Natural killer cell (primary cell): Measurements from ENCODE around the gene ERI2. TPM values are rescaled to one million over a fixed set of nuclear protein-coding genes. Genes with fewer than 3 reads are reported as not detected.
A peak's percentile ranks its signal among the peaks of the same experiment; 100 is the strongest.

Experiments
- ATAC-seq, 3 donors: fragments of 150-1000 bp in 2 of 3; fragments of 200-7000 bp in 1 of 3; cut with Tn5 transposase; 1 replicate in 1 of 3; 2 replicates in 2 of 3; pipeline ENCODE4 v1.10.0; 2021; ENCODE audit warnings: mild to moderate bottlenecking in 2 of 3, moderate library complexity in 2 of 3
- DNase-seq, 2 donors: peaks; one replicate each; pipeline versions ENCODE4 v3.0.0 to v3.0.0-alpha.2; 2013 to 2021; ENCODE audit warnings: mixed read lengths in 1 of 2
- H3K27ac ChIP-seq: one replicate; pipeline ENCODE4 v1.5.1; 2013; ENCODE audit warnings: mild to moderate bottlenecking, low read length
- H3K27me3 ChIP-seq: one replicate; pipeline ENCODE4 v1.6.1; 2013; ENCODE audit warnings: low read length; ENCODE audit not compliant: control insufficient read depth, insufficient read depth
- H3K36me3 ChIP-seq: one replicate; pipeline ENCODE4 v1.6.1; 2013; ENCODE audit warnings: low read length; ENCODE audit not compliant: control insufficient read depth, insufficient read depth
- H3K4me1 ChIP-seq: one replicate; pipeline ENCODE4 v1.6.1; 2013; ENCODE audit warnings: low read length; ENCODE audit not compliant: control insufficient read depth, insufficient read depth
- H3K4me3 ChIP-seq: one replicate; pipeline ENCODE4 v1.5.1; 2013; ENCODE audit warnings: low read length
- H3K9me3 ChIP-seq: one replicate; pipeline ENCODE4 v1.6.1; 2013; ENCODE audit warnings: low read length; ENCODE audit not compliant: control insufficient read depth, insufficient read depth
- H3K27ac Mint-ChIP-seq, 2 donors: one replicate each; pipeline ENCODE4 v1.8.0; 2022; ENCODE audit warnings: mild to moderate bottlenecking in 2 of 2, mixed read lengths in 2 of 2, moderate library complexity in 1 of 2
- H3K27me3 Mint-ChIP-seq, 2 donors: one replicate each; pipeline ENCODE4 v1.8.0; 2022; ENCODE audit warnings: low read depth in 2 of 2, mixed read lengths in 2 of 2
- H3K36me3 Mint-ChIP-seq: one replicate; pipeline ENCODE4 v1.8.0; 2022; ENCODE audit warnings: mixed read lengths
- H3K4me1 Mint-ChIP-seq, 2 donors: one replicate each; pipeline ENCODE4 v1.8.0; 2022; ENCODE audit warnings: mixed read lengths in 2 of 2
- H3K4me3 Mint-ChIP-seq: one replicate; pipeline ENCODE4 v1.8.0; 2022; ENCODE audit warnings: mild to moderate bottlenecking, moderate library complexity, mixed read lengths
- H3K9me3 Mint-ChIP-seq, 2 donors: one replicate each; pipeline ENCODE4 v1.8.0; 2022; ENCODE audit warnings: mixed read lengths in 2 of 2
- WGBS: methylation state at CpG from one replicate; pipeline ENCODE4 v1.1.7; 2013; ENCODE audit warnings: missing lambda C conversion rate; ENCODE audit not compliant: insufficient coverage; 5-methylcytosine and 5-hydroxymethylcytosine counted together
- intact Hi-C: fragments of 100-400 bp; cut with micrococcal nuclease; formaldehyde crosslinking; loops from one replicate; pipeline ENCODE4 v1.14.2; 2022
- total RNA-seq, 4 donors: library from RNA; stranded (reverse); fragments of 120-200 nt in 1 of 4; gene quantifications; one replicate each; pipeline versions ENCODE4 v1.2.3 to v1.2.4, GENCODE V29; 2013 to 2022
- TF ChIP-seq, protein P1 (sequence below): fragments of 200-600 bp; IDR thresholded peaks from one replicate; pipeline ENCODE4 v1.8.0; 2022; ENCODE audit warnings: antibody characterized with exemption

The ERI2 gene
- total RNA-seq, 3 donors from 2014 or later (not counting 1 experiment from before 2014, with no cell fraction given), result 2.4 to 3.5 (median 2.8) TPM

DNA sequence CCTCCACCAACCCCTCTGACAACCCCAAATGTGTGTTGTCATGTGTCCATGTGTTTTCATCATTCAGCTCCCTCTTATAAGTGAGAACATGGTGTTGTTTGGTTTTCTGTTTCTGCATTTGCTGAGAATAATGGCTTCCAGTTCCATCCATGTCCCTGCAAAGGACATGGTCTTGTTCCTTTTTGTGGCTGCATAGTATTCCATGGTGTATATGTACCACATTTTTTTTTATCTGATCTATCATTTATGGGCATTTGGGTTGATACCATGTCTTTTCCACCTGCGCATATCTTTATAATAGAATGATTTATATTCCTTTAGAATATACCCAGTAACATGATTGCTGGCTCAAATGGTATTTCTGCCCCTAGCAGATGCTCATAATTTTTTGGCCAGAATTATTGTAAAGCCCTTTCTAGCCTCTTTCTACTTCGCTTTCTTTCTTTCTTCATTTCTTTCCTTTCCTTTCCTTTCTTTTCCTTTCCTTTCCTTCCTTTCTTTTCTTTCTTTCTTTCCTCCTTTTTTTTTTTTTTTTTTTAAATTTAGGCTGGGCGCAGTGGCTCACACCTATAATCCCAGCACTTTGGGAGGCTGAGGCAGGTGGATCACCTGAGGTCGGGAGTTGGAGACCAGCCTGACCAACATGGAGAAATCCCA lies 12.8 kb upstream of the ERI2 start:
- Mint-ChIP-seq H3K9me3 (no peaks in the 10 kb centered on the region), H3K4me1 (peaks cover 0 to 7% of the 10 kb centered on the region in 2 donors), H3K27ac (no peak overlapping the region), H3K4me3 (no peak overlapping the region), H3K27me3 (no peaks in the 10 kb centered on the region), H3K36me3 (no peaks in the 10 kb centered on the region)
- H3K9me3 ChIP-seq, result no peaks in the 10 kb centered on the region
- WGBS, result 97% methylated on average over 2 of the region's 4 CpGs
- H3K4me3 ChIP-seq, result no peak overlapping the region
- no peak overlapping the region for H3K27ac ChIP-seq
- no peaks in the 10 kb centered on the region for H3K4me1 ChIP-seq
- no peaks in the 10 kb centered on the region for H3K27me3 ChIP-seq
- TF ChIP-seq, protein P1, sequence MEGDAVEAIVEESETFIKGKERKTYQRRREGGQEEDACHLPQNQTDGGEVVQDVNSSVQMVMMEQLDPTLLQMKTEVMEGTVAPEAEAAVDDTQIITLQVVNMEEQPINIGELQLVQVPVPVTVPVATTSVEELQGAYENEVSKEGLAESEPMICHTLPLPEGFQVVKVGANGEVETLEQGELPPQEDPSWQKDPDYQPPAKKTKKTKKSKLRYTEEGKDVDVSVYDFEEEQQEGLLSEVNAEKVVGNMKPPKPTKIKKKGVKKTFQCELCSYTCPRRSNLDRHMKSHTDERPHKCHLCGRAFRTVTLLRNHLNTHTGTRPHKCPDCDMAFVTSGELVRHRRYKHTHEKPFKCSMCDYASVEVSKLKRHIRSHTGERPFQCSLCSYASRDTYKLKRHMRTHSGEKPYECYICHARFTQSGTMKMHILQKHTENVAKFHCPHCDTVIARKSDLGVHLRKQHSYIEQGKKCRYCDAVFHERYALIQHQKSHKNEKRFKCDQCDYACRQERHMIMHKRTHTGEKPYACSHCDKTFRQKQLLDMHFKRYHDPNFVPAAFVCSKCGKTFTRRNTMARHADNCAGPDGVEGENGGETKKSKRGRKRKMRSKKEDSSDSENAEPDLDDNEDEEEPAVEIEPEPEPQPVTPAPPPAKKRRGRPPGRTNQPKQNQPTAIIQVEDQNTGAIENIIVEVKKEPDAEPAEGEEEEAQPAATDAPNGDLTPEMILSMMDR, result no peak
- no peak for DNase-seq
- ATAC-seq, result no peak
- no peaks in the 10 kb centered on the region for H3K36me3 ChIP-seq
- intact Hi-C loops, result no loop called here

DNA sequence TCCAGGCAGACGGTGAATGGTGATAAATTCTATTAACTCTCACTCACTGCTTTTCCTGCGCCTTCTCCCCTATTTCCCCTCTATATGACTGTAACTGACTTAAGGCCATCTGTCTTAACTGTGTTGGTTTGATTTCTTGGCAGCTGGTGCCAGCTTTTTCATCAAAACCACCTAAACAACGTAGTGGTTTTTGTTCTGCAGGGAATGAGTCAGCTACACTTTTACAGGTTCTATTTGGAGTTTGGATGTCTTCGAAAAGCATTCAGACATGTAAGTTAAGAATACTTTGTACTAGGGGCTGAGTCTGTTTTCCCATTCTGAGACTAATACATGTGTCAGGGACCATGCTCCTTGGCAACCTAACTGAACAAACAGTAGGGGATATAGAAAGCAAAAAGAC lies 8.5 kb upstream of the ERI2 start:
- Histone ChIP-seq H3K36me3 (no peaks in the 10 kb centered on the region), H3K9me3 (no peaks in the 10 kb centered on the region), H3K27me3 (no peaks in the 10 kb centered on the region), H3K4me3 (no peak overlapping the region), H3K4me1 (no peaks in the 10 kb centered on the region), H3K27ac (no peak overlapping the region)
- Mint-ChIP-seq H3K27ac (peak overlapping the region in 1 of 2 donors; percentile 30), H3K4me3 (no peak overlapping the region), H3K36me3 (no peaks in the 10 kb centered on the region), H3K9me3 (no peaks in the 10 kb centered on the region), H3K27me3 (no peaks in the 10 kb centered on the region), H3K4me1 (peaks cover 7 to 8% of the 10 kb centered on the region in 2 donors)
- 71% methylated on average over 3 of the region's 4 CpGs for WGBS
- intact Hi-C loops, result no loop called here
- TF ChIP-seq, protein P1, result no peak
- no peak for DNase-seq
- no peak for ATAC-seq

- Histone ChIP-seq H3K27ac (no peak overlapping the region), H3K27me3 (no peaks in the 10 kb centered on the region), H3K9me3 (no peaks in the 10 kb centered on the region), H3K4me3 (no peak overlapping the region), H3K36me3 (no peaks in the 10 kb centered on the region), H3K4me1 (peaks cover 4% of the 10 kb centered on the region)
- TF ChIP-seq, protein P1, result no peak
- no peaks in the 10 kb centered on the region for H3K9me3 Mint-ChIP-seq
- H3K27me3 Mint-ChIP-seq, result no peaks in the 10 kb centered on the region
- H3K36me3 Mint-ChIP-seq, result no peaks in the 10 kb centered on the region
- H3K27ac Mint-ChIP-seq, result no peak overlapping the region
- peaks cover 7 to 17% of the 10 kb centered on the region in 2 donors for H3K4me1 Mint-ChIP-seq
- ATAC-seq, result no peak
- DNase-seq, result no peak
- WGBS, result 80% methylated on average over 2 of the region's 2 CpGs
- no peak overlapping the region for H3K4me3 Mint-ChIP-seq
- intact Hi-C loops, result no loop called here
Observed at GRCh38 chr16:20812510-20812909, 6.2 kb upstream of the ERI2 start.
